Cortex of kidney (tissue), 1 donor: ENCODE results near the gene LTBP1.

Experiments
- DNase-seq: peaks from one replicate; lab custom pipeline; 2025; lab: John Stamatoyannopoulos, UW

Gene LTBP1

GRCh38 chr2:33197198-33197938 is 250.6 kb downstream of the LTBP1 start:
- DNase-seq, result no peak

- no peak for DNase-seq
Observed at GRCh38 chr2:33202641-33203522, 256.1 kb downstream of the LTBP1 start.

GRCh38 chr2:33204945-33205344 is 258.2 kb downstream of the LTBP1 start:
- DNase-seq, result no peak

- DNase-seq, result no peak
Observed at GRCh38 chr2:33205693-33206434, 259.1 kb downstream of the LTBP1 start.

GRCh38 chr2:33207151-33207740 is 260.5 kb downstream of the LTBP1 start:
- no peak for DNase-seq

- DNase-seq, result no peak
Observed at GRCh38 chr2:33208400-33208799, 261.6 kb downstream of the LTBP1 start.

- no peak for DNase-seq
Observed at GRCh38 chr2:33209976-33210375, 263.2 kb downstream of the LTBP1 start.

- DNase-seq, result no peak
Observed at GRCh38 chr2:33210626-33211025, 263.9 kb downstream of the LTBP1 start.

- DNase-seq, result no peak
Observed at GRCh38 chr2:33212151-33212550, 265.4 kb downstream of the LTBP1 start.

GRCh38 chr2:33213244-33213643 is 266.5 kb downstream of the LTBP1 start:
- no peak for DNase-seq

- no peak for DNase-seq
Observed at GRCh38 chr2:33213648-33214047, 266.9 kb downstream of the LTBP1 start.

- no peak for DNase-seq
Observed at GRCh38 chr2:33214436-33214835, 267.7 kb downstream of the LTBP1 start.

- DNase-seq, result no peak
Observed at GRCh38 chr2:33214857-33215256, 268.1 kb downstream of the LTBP1 start.

GRCh38 chr2:33215299-33215698 is 268.5 kb downstream of the LTBP1 start:
- no peak for DNase-seq

GRCh38 chr2:33215983-33216382 is 269.2 kb downstream of the LTBP1 start:
- no peak for DNase-seq

GRCh38 chr2:33216508-33217182 is 269.9 kb downstream of the LTBP1 start:
- no peak for DNase-seq

- no peak for DNase-seq
Observed at GRCh38 chr2:33217406-33217805, 270.7 kb downstream of the LTBP1 start.

GRCh38 chr2:33219114-33219513 is 272.4 kb downstream of the LTBP1 start:
- DNase-seq, result no peak

GRCh38 chr2:33219850-33220275 is 273.1 kb downstream of the LTBP1 start:
- DNase-seq, result no peak

- no peak for DNase-seq
Observed at GRCh38 chr2:33220533-33220932, 273.8 kb downstream of the LTBP1 start.

- DNase-seq, result no peak
Observed at GRCh38 chr2:33221046-33221784, 274.5 kb downstream of the LTBP1 start.
